GM12891 (cell line): ENCODE data around the gene ST6GAL2. TPM values are rescaled to one million over a fixed set of nuclear protein-coding genes. Genes with fewer than 3 reads are reported as not detected.

Source experiments
- DNase-seq: peaks from one replicate; pipeline ENCODE4 v3.0.0; 2011; ENCODE audit warnings: low spot score; ENCODE audit not compliant: insufficient read length
- FAIRE-seq: peaks from 2 replicates; lab custom pipeline; 2011; peaks lifted over from hg19 to GRCh38; lab: Jason Lieb, UNC
- PAX5 ChIP-seq: IDR thresholded peaks from 2 replicates; pipeline ENCODE4 v1.6.1; 2011; ENCODE audit warnings: low read length, moderate library complexity, mild to moderate bottlenecking; ENCODE audit not compliant: insufficient read depth, severe bottlenecking
- POLR2A ChIP-seq: IDR thresholded peaks from 2 replicates; pipeline ENCODE4 v1.6.1; 2011; ENCODE audit warnings: low read depth, low read length, control low read depth
- POLR2AphosphoS5 ChIP-seq: IDR thresholded peaks from 2 replicates; pipeline ENCODE4 v1.6.1; 2011; ENCODE audit warnings: low read depth, low read length, control low read depth
- POU2F2 ChIP-seq: IDR thresholded peaks from 2 replicates; pipeline ENCODE4 v1.6.1; 2011; ENCODE audit warnings: low read depth, mild to moderate bottlenecking, control low read depth, low read length, moderate library complexity
- SPI1 ChIP-seq: IDR thresholded peaks from 2 replicates; pipeline ENCODE4 v1.6.1; 2011; ENCODE audit warnings: low read depth, low read length, control low read depth
- TAF1 ChIP-seq: IDR thresholded peaks from 2 replicates; pipeline ENCODE4 v1.6.1; 2011; ENCODE audit warnings: low read depth, low read length, control low read depth
- polyA plus RNA-seq: library from polyadenylated mRNA; unstranded; fragments of >200 nt; gene quantifications from one replicate; pipeline ENCODE4 v1.2.1, GENCODE V29; 2012; ENCODE audit warnings: low read depth, missing spikeins, inconsistent platforms; ENCODE audit not compliant: missing spikeins

The ST6GAL2 gene, protein sequence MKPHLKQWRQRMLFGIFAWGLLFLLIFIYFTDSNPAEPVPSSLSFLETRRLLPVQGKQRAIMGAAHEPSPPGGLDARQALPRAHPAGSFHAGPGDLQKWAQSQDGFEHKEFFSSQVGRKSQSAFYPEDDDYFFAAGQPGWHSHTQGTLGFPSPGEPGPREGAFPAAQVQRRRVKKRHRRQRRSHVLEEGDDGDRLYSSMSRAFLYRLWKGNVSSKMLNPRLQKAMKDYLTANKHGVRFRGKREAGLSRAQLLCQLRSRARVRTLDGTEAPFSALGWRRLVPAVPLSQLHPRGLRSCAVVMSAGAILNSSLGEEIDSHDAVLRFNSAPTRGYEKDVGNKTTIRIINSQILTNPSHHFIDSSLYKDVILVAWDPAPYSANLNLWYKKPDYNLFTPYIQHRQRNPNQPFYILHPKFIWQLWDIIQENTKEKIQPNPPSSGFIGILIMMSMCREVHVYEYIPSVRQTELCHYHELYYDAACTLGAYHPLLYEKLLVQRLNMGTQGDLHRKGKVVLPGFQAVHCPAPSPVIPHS
- not detected for polyA plus RNA-seq

DNA sequence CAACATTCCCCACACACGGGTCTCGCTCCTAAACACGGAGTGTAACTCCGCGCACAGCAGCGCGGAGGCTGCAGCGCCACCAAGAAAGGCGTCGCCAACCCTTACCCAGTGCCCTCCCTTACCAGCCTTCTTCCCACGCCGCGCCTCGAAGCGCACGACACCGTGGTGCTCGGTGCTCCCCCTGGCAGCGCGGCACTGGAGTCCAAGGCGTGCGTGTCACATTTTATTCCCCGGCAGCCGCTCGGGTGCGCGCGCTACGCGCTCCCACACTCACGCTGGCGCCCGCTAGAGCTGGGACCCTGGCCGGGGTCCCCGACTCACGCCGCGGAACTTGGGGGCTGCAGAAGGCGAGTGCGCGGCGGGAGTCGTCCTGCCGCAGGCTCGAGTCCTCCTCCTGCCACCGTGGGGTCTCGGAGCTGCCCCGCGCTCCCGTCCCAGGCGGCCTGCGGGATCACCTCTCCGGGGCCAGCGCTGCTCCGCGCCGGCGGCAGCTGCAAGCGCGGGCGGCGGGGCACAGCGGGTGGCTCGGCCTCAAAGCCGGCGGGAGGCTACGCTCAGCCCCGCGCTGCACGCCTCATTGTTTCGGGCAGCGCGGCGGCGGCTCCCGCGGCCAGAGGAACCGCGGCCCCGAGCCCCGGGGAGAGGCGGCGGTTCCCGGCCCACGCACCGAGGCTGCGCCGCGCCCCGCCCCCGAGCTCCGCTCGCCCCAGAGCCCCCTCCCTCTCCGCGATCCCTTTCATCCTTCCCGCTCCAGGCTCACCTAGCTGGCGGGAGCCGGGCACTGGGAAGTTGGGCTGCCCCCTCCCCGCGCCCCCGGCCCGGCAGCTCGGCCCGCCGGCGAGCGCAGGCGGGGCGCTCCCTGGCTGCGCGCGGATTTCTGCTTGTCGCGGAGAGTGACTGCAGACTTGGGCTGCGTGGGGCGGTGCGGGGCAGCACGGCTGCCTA lies at the start of gene ST6GAL2:
Gene ST6GAL2, minus strand, starts transcription at position 197 of the 945 bp plus-strand sequence. CDS start 42,190 bp downstream, outside the sequence.
- peak; percentile 13 for DNase-seq
- FAIRE-seq = no peak
- TF ChIP-seq POLR2AphosphoS5 (no peak), POLR2A (no peak), TAF1 (no peak), POU2F2 (no peak), SPI1 (no peak), PAX5 (no peak)

DNA sequence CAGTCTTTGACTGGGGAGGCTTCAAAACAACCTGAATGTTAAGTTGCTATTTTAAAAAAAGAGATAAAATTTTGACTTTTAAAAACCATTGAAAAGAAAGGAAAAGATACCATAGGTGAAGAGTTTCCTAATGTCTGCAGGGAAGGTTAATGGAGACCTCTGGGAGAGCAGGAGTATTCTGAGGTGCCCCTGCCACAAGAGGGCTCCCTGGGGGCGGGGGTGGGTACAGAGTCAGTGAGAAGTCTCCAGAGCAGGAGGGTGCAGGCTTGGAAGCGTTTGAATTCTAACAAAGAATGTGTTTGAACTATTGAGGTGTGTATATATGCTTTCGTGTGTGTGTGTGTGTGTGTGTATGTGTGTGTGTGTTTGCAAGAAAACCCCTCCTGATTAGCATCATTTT lies 46.7 kb upstream of the ST6GAL2 start:
- TF ChIP-seq PAX5 (no peak), POLR2A (no peak), POLR2AphosphoS5 (no peak)
- DNase-seq = no peak
- FAIRE-seq = no peak

DNA sequence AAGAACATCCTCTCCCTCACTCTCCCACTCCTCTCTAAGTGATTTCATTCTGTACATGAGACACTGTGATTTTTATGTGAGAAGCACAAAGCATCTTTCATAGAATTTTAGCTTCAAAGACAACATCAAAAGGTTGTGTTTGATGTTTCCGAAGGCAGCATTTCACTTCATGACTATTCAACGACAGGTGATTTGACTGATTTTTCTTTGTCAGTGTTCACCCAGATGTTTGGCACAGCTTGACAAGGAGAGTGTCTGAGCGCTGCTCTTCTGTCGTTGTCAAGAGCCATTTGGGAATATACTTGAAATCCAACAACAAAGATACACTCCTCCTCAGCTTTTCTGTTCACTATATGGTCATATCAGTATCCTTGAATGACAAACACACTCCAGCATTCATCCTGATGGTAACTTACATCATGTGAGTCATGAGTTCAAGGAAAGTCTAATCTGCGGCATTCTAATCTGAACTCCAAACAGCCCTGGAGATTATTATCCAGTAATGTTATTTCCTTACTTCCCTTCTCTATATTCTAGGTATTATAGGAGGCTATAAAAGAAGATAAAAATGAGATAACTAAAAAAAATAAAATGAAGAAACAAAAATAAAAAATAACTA lies 45.9 kb upstream of the ST6GAL2 start:
- TF ChIP-seq TAF1 = no peak
- no peak for TF ChIP-seq POU2F2
- no peak for TF ChIP-seq SPI1
- TF ChIP-seq POLR2AphosphoS5 = no peak
- TF ChIP-seq PAX5 = no peak
- TF ChIP-seq POLR2A = no peak
- no peak for FAIRE-seq
- DNase-seq = no peak

- TF ChIP-seq SPI1 (no peak), POLR2A (no peak), POLR2AphosphoS5 (no peak), TAF1 (no peak), PAX5 (no peak), POU2F2 (no peak)
- no peak for DNase-seq
- FAIRE-seq = no peak
These were observed 35.5 kb upstream of the ST6GAL2 start for GRCh38 chr2:106921451-106921850.

DNA sequence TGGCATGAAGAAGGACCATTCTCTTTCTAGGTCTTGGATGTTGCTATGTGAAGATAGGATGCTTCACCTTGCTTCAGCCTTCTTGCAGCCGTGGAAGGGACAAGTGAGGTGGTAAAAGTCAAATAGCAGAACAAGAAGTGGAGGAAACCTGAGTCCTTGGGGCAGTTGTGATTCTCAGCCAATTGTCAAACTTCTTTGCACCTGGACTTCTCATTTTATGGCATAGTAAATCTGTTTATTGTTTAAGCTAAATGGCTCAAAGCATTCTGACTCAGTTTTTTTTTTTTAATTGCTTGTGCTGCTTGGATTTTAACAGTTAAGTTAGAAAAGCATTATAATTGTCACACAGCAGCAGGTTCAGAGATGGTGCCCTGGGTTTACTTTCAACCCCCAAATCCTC lies 33.0 kb upstream of the ST6GAL2 start:
- no peak for FAIRE-seq
- no peak for TF ChIP-seq POU2F2
- no peak for TF ChIP-seq POLR2AphosphoS5
- no peak for TF ChIP-seq SPI1
- TF ChIP-seq PAX5 = no peak
- no peak for TF ChIP-seq POLR2A
- no peak for TF ChIP-seq TAF1

DNA sequence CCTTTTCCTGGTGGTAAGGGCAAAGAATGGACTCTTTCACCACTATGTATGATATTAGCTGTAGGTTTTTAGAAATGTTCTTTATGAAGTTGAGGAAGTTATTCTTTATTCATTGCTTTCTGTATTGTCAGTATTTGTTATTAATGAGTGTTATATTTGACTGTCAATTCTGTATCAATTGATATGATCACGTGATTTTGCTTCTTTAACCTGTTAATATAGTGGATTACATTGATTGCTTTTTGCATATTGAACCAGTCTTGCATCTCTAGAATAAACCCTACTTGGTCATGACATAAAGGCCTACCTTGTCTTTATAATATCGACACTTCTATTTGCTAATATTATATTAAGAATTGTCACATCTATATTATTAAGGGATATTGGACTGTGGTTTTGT lies 18.3 kb upstream of the ST6GAL2 start:
- DNase-seq (no peak), FAIRE-seq (no peak)
- no peak for TF ChIP-seq POLR2AphosphoS5
- TF ChIP-seq SPI1 = no peak
- no peak for TF ChIP-seq PAX5
- TF ChIP-seq TAF1 = no peak
- no peak for TF ChIP-seq POLR2A
- TF ChIP-seq POU2F2 = no peak

More for the DNA sequence above, 33.0 kb upstream of the ST6GAL2 start:
- no peak for DNase-seq

DNA sequence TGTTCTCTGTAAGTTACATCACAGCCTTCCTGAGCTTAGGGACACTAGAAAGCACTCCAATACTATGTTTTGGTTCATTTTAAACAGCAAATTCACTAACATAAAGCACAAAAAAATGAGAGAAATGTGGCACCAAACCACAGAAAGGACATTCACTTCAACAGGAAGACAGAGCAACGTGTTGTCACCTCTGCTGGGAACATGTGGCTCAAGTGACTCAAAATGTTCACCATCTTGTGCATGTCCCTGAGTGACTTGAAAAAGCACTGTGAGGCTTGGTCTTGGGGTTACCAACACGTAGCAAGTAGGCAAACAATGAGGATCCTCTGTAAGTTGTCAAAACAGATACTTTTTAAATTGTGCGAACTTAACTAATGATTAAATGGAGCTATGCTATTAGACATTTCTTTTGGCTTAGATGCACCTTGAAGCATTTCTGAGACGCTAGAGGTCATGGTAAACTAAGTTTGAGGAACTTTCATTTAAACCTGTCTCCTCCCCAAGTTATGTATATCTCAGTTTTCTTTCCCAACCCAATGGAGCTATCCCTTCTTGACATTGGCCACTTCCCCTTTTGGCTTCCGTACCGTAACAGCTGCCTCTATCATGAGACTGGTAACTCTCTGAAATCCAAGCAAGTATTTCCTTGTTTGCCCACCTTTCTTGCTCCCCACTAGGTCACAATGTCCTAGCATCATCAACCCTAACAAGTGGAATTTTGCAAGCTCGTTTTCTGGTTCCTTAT lies 14.0 kb upstream of the ST6GAL2 start:
- TF ChIP-seq POU2F2 (no peak), POLR2A (no peak), SPI1 (no peak), PAX5 (no peak), POLR2AphosphoS5 (no peak), TAF1 (no peak)
- DNase-seq = no peak
- no peak for FAIRE-seq

GRCh38 chr2:106894545-106894944 lies 8.6 kb upstream of the ST6GAL2 start:
- TF ChIP-seq POLR2AphosphoS5 = no peak
- TF ChIP-seq PAX5 = no peak
- TF ChIP-seq TAF1 = no peak
- TF ChIP-seq POLR2A = no peak
- TF ChIP-seq POU2F2 = no peak
- TF ChIP-seq SPI1 = no peak
- FAIRE-seq = no peak
- DNase-seq = no peak
